Psoas muscle (tissue), 8 donors: ENCODE results near the gene CDC14A. TPM values are rescaled to one million over a fixed set of nuclear protein-coding genes. Genes with fewer than 3 reads are reported as not detected.
A peak's percentile ranks its signal among the peaks of the same experiment; 100 is the strongest.

Experiments used
- ATAC-seq, 4 donors: fragments of 200-7000 bp; cut with Tn5 transposase; one replicate each; pipeline ENCODE4 v1.9.1; 2020; ENCODE audit warnings: moderate library complexity in 3 of 4, mild to moderate bottlenecking in 2 of 4
- DNase-seq, 2 donors: peaks; one replicate each; pipeline ENCODE4 v3.0.0-alpha.2; 2020
- H3K27ac ChIP-seq: fragments of 200-600 bp; one replicate; pipeline ENCODE4 v1.8.0; 2022
- H3K27me3 ChIP-seq, 3 donors: fragments of 200-600 bp in 1 of 3; one replicate each; pipeline versions ENCODE4 v1.6.1 to v1.8.0; 2013 to 2022; ENCODE audit warnings: low read length in 2 of 3, mild to moderate bottlenecking in 2 of 3, moderate library complexity in 1 of 3; ENCODE audit not compliant: insufficient read depth in 3 of 3
- H3K36me3 ChIP-seq, 2 donors: fragments of 200-600 bp in 1 of 2; one replicate each; pipeline versions ENCODE4 v1.6.1 to v1.8.0; 2013 to 2022; ENCODE audit warnings: low read depth in 1 of 2, mild to moderate bottlenecking in 1 of 2, moderate library complexity in 1 of 2; ENCODE audit not compliant: insufficient read depth in 1 of 2
- H3K4me1 ChIP-seq: fragments of 200-600 bp; one replicate; pipeline ENCODE4 v1.8.0; 2022
- H3K4me3 ChIP-seq: fragments of 200-600 bp; one replicate; pipeline ENCODE4 v1.8.0; 2022; ENCODE audit warnings: mild to moderate bottlenecking
- H3K9me3 ChIP-seq: fragments of 200-600 bp; one replicate; pipeline ENCODE4 v1.8.0; 2022
- CTCF ChIP-seq: fragments of 200-600 bp; IDR thresholded peaks from one replicate; pipeline ENCODE4 v1.8.0; 2022; ENCODE audit warnings: antibody characterized with exemption
- WGBS, 3 donors: extraction: QIAGEN DNeasy Blood & Tissue Kit; methylation state at CpG; one replicate each; pipeline versions ENCODE4 v1.1.6 to v1.1.7; 2013; 5-methylcytosine and 5-hydroxymethylcytosine counted together
- intact Hi-C, 2 donors: fragments of 100-400 bp; cut with DNase I; formaldehyde crosslinking; loops; one replicate each; pipeline versions ENCODE4 v1.11.0 to v1.14.2; 2022
- polyA plus RNA-seq, 3 donors: library from polyadenylated mRNA; stranded (reverse); fragments of 200-250 nt; gene quantifications; one replicate each; pipeline ENCODE4 v1.2.3, GENCODE V29; 2013
- total RNA-seq, 4 donors: library from RNA; stranded (reverse); fragmentation: NEBNext Ultra II Directional in 2 of 4; extraction: Animal tissue kit (Norgen Biotek cat#: 25700) in 2 of 4; gene quantifications; one replicate each; pipeline versions ENCODE4 v1.2.1 to v1.2.4, GENCODE V29; 2021 to 2023
- donor health status: healthy with polysubstance abuse.
- donor health status: DM: no; HTN: no; CAD: no; lungs with moderate emphysema.
- donor health status: Bipolar disorder and iron deficiency.
- donor health status: healthy.
- donor health status: DM: yes; HTN: yes; CAD: no.
- donor health status: DM: no; HTN: no; CAD: no.
- donor health status: DM: no; HTN: no; CAD: no.
- donor health status: DM: yes; HTN: yes; CAD: no.

The CDC14A gene
- total and polyA plus RNA-seq, 7 donors: 0.44 to 5.5 (median 2.3) TPM

GRCh38 chr1:100431954-100432353, 79.6 kb downstream of the CDC14A start:
- DNase-seq (no peak), ATAC-seq (no peak)
- no peak for TF ChIP-seq CTCF
- intact Hi-C loops: no loop called here
- no peaks in the 10 kb centered on the region for H3K27me3 ChIP-seq
- no peaks in the 10 kb centered on the region for H3K9me3 ChIP-seq
- no peak overlapping the region for H3K27ac ChIP-seq
- H3K4me1 ChIP-seq: no peaks in the 10 kb centered on the region
- H3K36me3 ChIP-seq: no peaks in the 10 kb centered on the region
- H3K4me3 ChIP-seq: no peak overlapping the region
- 96 to 97% (median 97%) methylated on average over 2 of the region's 2 CpGs for WGBS, 3 donors

GRCh38 chr1:100433563-100433962, 81.3 kb downstream of the CDC14A start:
- no peak for ATAC-seq
- Histone ChIP-seq H3K4me1 (peaks cover 7% of the 10 kb centered on the region), H3K27me3 (no peaks in the 10 kb centered on the region), H3K27ac (no peak overlapping the region), H3K4me3 (no peak overlapping the region), H3K36me3 (no peaks in the 10 kb centered on the region), H3K9me3 (no peaks in the 10 kb centered on the region)
- intact Hi-C loops: no loop called here
- 84 to 90% (median 85%) methylated on average over 1 of the region's 1 CpG for WGBS, 3 donors
- no peak for DNase-seq
- TF ChIP-seq CTCF: no peak

GRCh38 chr1:100434831-100435230, 82.5 kb downstream of the CDC14A start:
- WGBS, 3 donors: 83 to 89% (median 84%) methylated on average over 2 of the region's 2 CpGs
- intact Hi-C loops: no loop called here

GRCh38 chr1:100438375-100438774, 86.1 kb downstream of the CDC14A start:
- no peaks in the 10 kb centered on the region for H3K9me3 ChIP-seq
- 83 to 100% (median 89%) methylated on average over 1 of the region's 1 CpG for WGBS, 3 donors
- H3K4me1 ChIP-seq: peaks cover 30% of the 10 kb centered on the region
- H3K4me3 ChIP-seq: no peak overlapping the region
- intact Hi-C loops: no loop called here
- TF ChIP-seq CTCF: no peak
- no peak for DNase-seq
- peak overlapping the region; percentile 54 for H3K27ac ChIP-seq
- peaks cover 0 to 2% of the 10 kb centered on the region in 2 donors for H3K36me3 ChIP-seq
- ATAC-seq: no peak
- no peaks in the 10 kb centered on the region for H3K27me3 ChIP-seq

More at GRCh38 chr1:100434831-100435230, 82.5 kb downstream of the CDC14A start:
- Histone ChIP-seq H3K9me3 (no peaks in the 10 kb centered on the region), H3K27me3 (no peaks in the 10 kb centered on the region), H3K4me1 (peaks cover 20% of the 10 kb centered on the region), H3K27ac (no peak overlapping the region), H3K4me3 (no peak overlapping the region), H3K36me3 (no peaks in the 10 kb centered on the region)
- no peak for ATAC-seq
- DNase-seq: no peak
- no peak for TF ChIP-seq CTCF

- Histone ChIP-seq H3K36me3 (peaks cover 0 to 2% of the 10 kb centered on the region in 2 donors), H3K4me3 (no peak overlapping the region), H3K9me3 (no peaks in the 10 kb centered on the region), H3K4me1 (peaks cover 34% of the 10 kb centered on the region), H3K27ac (peak overlapping the region; percentile 54), H3K27me3 (no peaks in the 10 kb centered on the region)
- TF ChIP-seq CTCF: no peak
- intact Hi-C loops: no loop called here
- DNase-seq (no peak), ATAC-seq (peak; percentile 49 to 85 (median 75))
- 25 to 29% (median 27%) methylated on average over 3 of the region's 3 CpGs for WGBS, 3 donors
These were observed 86.5 kb downstream of the CDC14A start for GRCh38 chr1:100438789-100439188.
